Measurements from ENCODE around the gene IER5L. TPM values are rescaled to one million over a fixed set of nuclear protein-coding genes. Genes with fewer than 3 reads are reported as not detected.

IER5L gene
- total RNA-seq, 1 donor from 2014 or later, result 60.4 TPM

DNA sequence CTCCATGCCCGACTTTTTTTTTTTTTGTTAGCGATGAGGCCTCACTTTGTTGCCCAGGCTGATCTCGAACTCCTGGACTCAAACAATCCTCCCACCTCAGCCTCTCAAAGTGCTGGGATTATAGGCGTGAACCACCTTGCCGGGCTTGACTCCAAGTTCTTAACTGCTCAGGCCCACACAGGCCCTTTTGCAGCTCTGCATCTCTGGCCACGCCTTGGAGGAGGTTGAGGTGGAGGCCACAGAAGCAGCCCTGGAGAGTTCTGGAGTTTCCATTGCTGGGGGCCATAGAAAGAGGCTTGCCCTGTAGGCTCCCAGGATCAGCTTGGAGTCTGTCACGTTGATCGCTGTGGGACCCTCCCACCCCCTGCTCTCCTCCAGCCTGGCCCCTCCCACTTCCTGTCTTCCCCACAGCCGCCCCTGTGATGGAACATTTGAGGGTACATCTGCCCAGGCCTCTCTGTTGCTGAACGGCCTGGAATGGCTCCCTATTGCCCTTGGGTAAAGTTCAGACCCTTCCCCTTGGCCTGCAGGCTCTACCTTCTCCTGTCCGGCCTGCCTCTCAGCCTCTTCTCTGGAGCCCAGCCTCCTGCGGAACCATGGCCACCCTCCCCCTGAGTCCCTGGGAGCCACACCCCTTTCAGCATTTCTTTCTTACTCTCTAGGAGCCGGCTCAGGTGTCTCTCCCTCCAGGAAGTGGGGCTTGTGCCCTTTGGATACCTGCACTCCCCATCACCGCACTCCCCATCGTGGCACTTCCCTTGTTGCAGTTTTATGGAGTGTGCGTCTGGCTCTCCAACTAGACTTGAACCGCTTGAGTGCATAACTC lies 30.4 kb upstream of the IER5L start:
- DNase-seq (ENCODE audit: low read depth), result no peak
- no peak overlapping the region for H3K4me3 ChIP-seq (ENCODE audit: low read depth, low read length)
- TF ChIP-seq, protein P1, sequence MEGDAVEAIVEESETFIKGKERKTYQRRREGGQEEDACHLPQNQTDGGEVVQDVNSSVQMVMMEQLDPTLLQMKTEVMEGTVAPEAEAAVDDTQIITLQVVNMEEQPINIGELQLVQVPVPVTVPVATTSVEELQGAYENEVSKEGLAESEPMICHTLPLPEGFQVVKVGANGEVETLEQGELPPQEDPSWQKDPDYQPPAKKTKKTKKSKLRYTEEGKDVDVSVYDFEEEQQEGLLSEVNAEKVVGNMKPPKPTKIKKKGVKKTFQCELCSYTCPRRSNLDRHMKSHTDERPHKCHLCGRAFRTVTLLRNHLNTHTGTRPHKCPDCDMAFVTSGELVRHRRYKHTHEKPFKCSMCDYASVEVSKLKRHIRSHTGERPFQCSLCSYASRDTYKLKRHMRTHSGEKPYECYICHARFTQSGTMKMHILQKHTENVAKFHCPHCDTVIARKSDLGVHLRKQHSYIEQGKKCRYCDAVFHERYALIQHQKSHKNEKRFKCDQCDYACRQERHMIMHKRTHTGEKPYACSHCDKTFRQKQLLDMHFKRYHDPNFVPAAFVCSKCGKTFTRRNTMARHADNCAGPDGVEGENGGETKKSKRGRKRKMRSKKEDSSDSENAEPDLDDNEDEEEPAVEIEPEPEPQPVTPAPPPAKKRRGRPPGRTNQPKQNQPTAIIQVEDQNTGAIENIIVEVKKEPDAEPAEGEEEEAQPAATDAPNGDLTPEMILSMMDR (IDR thresholded peaks at IDR 0.05; ENCODE audit: insufficient read depth, low read length, poor library complexity, severe bottlenecking), result no peak

DNA sequence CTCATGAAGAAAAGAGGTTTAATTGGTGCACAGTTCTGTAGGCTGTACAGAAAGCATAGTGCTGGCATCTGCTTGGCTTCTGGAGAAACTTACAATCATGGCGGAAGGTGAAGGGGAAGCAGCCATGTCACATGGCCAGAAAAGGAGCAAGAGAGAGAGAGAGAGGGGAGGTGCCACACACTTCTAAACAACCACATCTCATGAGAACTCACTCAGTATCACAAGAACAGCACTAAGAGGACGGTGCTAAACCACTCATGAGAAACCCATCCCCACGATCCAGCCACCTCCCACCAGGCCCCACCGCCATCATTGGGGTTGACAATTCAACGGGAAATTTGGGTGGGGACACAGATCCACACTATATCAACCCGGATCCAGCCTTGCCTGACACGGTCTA lies 28.8 kb upstream of the IER5L start:
- H3K4me3 ChIP-seq (ENCODE audit: low read depth, low read length), result no peak overlapping the region
- DNase-seq (ENCODE audit: low read depth), result no peak
- H3K27me3 ChIP-seq (ENCODE audit: control insufficient read depth, insufficient read depth, low read length), result no peaks in the 10 kb centered on the region
- TF ChIP-seq, protein P1 (IDR thresholded peaks at IDR 0.05; ENCODE audit: insufficient read depth, low read length, poor library complexity, severe bottlenecking), result no peak
- no peaks in the 10 kb centered on the region for H3K36me3 ChIP-seq (ENCODE audit: control insufficient read depth, insufficient read depth, low read length)

More for the DNA sequence above, 30.4 kb upstream of the IER5L start:
- no peaks in the 10 kb centered on the region for H3K36me3 ChIP-seq (ENCODE audit: control insufficient read depth, insufficient read depth, low read length)
- H3K27me3 ChIP-seq (ENCODE audit: control insufficient read depth, insufficient read depth, low read length), result no peaks in the 10 kb centered on the region

DNA sequence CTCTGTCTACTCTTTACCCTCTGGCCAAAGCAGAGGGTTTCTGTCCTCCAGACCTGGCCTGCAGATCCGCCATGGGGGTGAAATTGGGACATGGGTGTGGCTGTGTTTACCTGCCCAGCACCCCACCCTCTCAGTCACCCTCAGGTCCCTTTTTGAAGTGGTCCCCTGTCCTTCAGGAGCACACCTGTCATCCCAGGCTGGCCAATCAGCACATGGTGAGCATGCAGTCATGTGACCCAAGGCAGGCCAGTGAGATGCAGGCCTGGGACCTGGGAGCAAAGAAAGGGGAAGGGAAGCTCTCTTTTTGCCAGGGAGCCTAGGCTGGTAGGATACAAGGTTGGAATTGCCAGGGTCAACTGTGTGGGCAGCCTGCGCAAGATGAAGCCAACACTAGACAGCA lies 28.3 kb upstream of the IER5L start:
- no peak for DNase-seq (ENCODE audit: low read depth)
- TF ChIP-seq, protein P1 (IDR thresholded peaks at IDR 0.05; ENCODE audit: insufficient read depth, low read length, poor library complexity, severe bottlenecking), result no peak
- Histone ChIP-seq H3K27me3 (ENCODE audit: control insufficient read depth, insufficient read depth, low read length) (no peaks in the 10 kb centered on the region), H3K36me3 (ENCODE audit: control insufficient read depth, insufficient read depth, low read length) (no peaks in the 10 kb centered on the region), H3K4me3 (ENCODE audit: low read depth, low read length) (no peak overlapping the region)

- DNase-seq (ENCODE audit: low read depth), result no peak
- TF ChIP-seq, protein P1 (IDR thresholded peaks at IDR 0.05; ENCODE audit: insufficient read depth, low read length, poor library complexity, severe bottlenecking), result no peak
- H3K36me3 ChIP-seq (ENCODE audit: control insufficient read depth, insufficient read depth, low read length), result no peaks in the 10 kb centered on the region
- no peak overlapping the region for H3K4me3 ChIP-seq (ENCODE audit: low read depth, low read length)
- no peaks in the 10 kb centered on the region for H3K27me3 ChIP-seq (ENCODE audit: control insufficient read depth, insufficient read depth, low read length)
These were observed 26.8 kb upstream of the IER5L start for GRCh38 chr9:129204840-129205239.

DNA sequence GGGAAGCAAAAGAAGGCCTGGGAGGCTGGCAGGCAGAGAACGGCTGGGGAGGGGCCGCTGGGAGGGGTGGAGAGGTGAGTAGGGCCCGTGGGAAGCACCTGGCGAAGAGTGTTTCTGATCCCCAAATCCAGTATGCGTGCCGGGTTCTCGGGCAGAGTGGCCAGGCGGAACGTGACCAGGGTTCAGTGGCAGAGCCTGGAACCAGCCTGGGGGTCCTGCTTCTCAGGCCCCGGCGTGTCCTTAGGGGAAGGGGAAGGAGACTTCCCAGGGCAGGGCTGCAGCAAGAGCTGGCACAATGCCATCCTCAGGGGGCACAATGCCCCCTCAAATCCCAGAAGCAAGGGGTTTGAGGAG lies 25.5 kb upstream of the IER5L start:
- DNase-seq (ENCODE audit: low read depth), result no peak
- H3K36me3 ChIP-seq (ENCODE audit: control insufficient read depth, insufficient read depth, low read length), result no peaks in the 10 kb centered on the region
- TF ChIP-seq, protein P1 (IDR thresholded peaks at IDR 0.05; ENCODE audit: insufficient read depth, low read length, poor library complexity, severe bottlenecking), result no peak
- no peaks in the 10 kb centered on the region for H3K27me3 ChIP-seq (ENCODE audit: control insufficient read depth, insufficient read depth, low read length)
- no peak overlapping the region for H3K4me3 ChIP-seq (ENCODE audit: low read depth, low read length)

All from kidney epithelial cell (primary cell).